Liver (tissue), 9 donors: Measurements from ENCODE around the gene CLCN1. TPM values are rescaled to one million over a fixed set of nuclear protein-coding genes. Genes with fewer than 3 reads are reported as not detected.

ENCODE experiments used
- DNase-seq: peaks from one replicate; pipeline ENCODE4 v3.0.0-alpha.2; 2017; ENCODE audit warnings: low spot score
- H3K27ac ChIP-seq, 2 donors: one replicate each; pipeline ENCODE4 v1.7.0; 2013; ENCODE audit warnings: inconsistent platforms in 2 of 2, low read length in 2 of 2, control low read depth in 1 of 2, low read depth in 1 of 2, mild to moderate bottlenecking in 1 of 2
- H3K27me3 ChIP-seq, 4 donors: one replicate each; pipeline versions ENCODE4 v1.6.1 to v1.7.0; 2013; ENCODE audit warnings: low read length in 3 of 4, inconsistent platforms in 1 of 4, mild to moderate bottlenecking in 1 of 4, moderate library complexity in 1 of 4; ENCODE audit not compliant: control insufficient read depth in 4 of 4, insufficient read depth in 4 of 4
- H3K36me3 ChIP-seq, 4 donors: one replicate each; pipeline versions ENCODE4 v1.6.1 to v1.7.0; 2013; ENCODE audit warnings: low read length in 3 of 4, mild to moderate bottlenecking in 3 of 4, low read depth in 1 of 4, moderate library complexity in 1 of 4; ENCODE audit not compliant: control insufficient read depth in 4 of 4, insufficient read depth in 3 of 4
- H3K4me1 ChIP-seq, 4 donors: one replicate each; pipeline versions ENCODE4 v1.6.1 to v1.7.0; 2013; ENCODE audit warnings: low read length in 3 of 4, mild to moderate bottlenecking in 3 of 4, moderate library complexity in 1 of 4; ENCODE audit not compliant: control insufficient read depth in 4 of 4, insufficient read depth in 4 of 4
- H3K4me3 ChIP-seq, 3 donors: one replicate each; pipeline versions ENCODE4 v1.6.1 to v1.7.0; 2013; ENCODE audit warnings: low read length in 3 of 3, control low read depth in 1 of 3, low read depth in 1 of 3, mild to moderate bottlenecking in 1 of 3
- H3K9ac ChIP-seq, 2 donors: one replicate each; pipeline ENCODE4 v1.7.0; 2013; ENCODE audit warnings: low read length in 2 of 2, mild to moderate bottlenecking in 2 of 2, moderate library complexity in 2 of 2, control low read depth in 1 of 2, low read depth in 1 of 2
- H3K9me3 ChIP-seq, 4 donors: one replicate each; pipeline versions ENCODE4 v1.6.1 to v1.7.0; 2013; ENCODE audit warnings: low read length in 3 of 4; ENCODE audit not compliant: control insufficient read depth in 4 of 4
- EGR1 ChIP-seq, 2 donors: IDR thresholded peaks; 2 replicates each; pipeline ENCODE4 v1.6.1; 2016 to 2018; ENCODE audit warnings: antibody characterized with exemption in 2 of 2, low read depth in 2 of 2
- FOXA2 ChIP-seq: IDR thresholded peaks from 2 replicates; pipeline ENCODE4 v1.6.1; 2016; ENCODE audit warnings: antibody characterized with exemption
- GABPA ChIP-seq, 2 donors: IDR thresholded peaks in 1 of 2; conservative IDR thresholded peaks in 1 of 2; 2 replicates each; pipeline ENCODE4 v1.6.1; 2016; ENCODE audit warnings: antibody characterized with exemption in 2 of 2, mild to moderate bottlenecking in 1 of 2, moderate library complexity in 1 of 2
- HNF4A ChIP-seq, 2 donors: conservative IDR thresholded peaks; 2 replicates each; pipeline ENCODE4 v1.6.1; 2016; ENCODE audit warnings: antibody characterized with exemption in 2 of 2, mild to moderate bottlenecking in 2 of 2
- HNF4G ChIP-seq: IDR thresholded peaks from 2 replicates; pipeline ENCODE4 v1.6.1; 2016; ENCODE audit warnings: antibody characterized with exemption
- JUND ChIP-seq, 2 donors: IDR thresholded peaks; 2 replicates each; pipeline ENCODE4 v1.6.1; 2016; ENCODE audit warnings: antibody characterized with exemption in 2 of 2
- NR2F2 ChIP-seq: IDR thresholded peaks from 2 replicates; pipeline ENCODE4 v1.6.1; 2016; ENCODE audit warnings: antibody characterized with exemption
- RAD21 ChIP-seq, 2 donors: IDR thresholded peaks; 2 replicates each; pipeline ENCODE4 v1.6.1; 2016; ENCODE audit warnings: antibody characterized with exemption in 2 of 2, mild to moderate bottlenecking in 2 of 2
- RXRA ChIP-seq, 2 donors: IDR thresholded peaks; 2 replicates each; pipeline ENCODE4 v1.6.1; 2017 to 2018; ENCODE audit warnings: antibody characterized with exemption in 2 of 2, mild to moderate bottlenecking in 1 of 2
- SP1 ChIP-seq: IDR thresholded peaks from 2 replicates; pipeline ENCODE4 v1.6.1; 2018; ENCODE audit warnings: antibody characterized with exemption, mild to moderate bottlenecking
- TAF1 ChIP-seq: conservative IDR thresholded peaks from 2 replicates; pipeline ENCODE4 v1.6.1; 2016; ENCODE audit warnings: antibody characterized with exemption, mild to moderate bottlenecking
- WGBS: extraction: QIAGEN DNeasy Blood & Tissue Kit; methylation state at CpG from one replicate; pipeline ENCODE4 v1.1.7; 2013; 5-methylcytosine and 5-hydroxymethylcytosine counted together
- polyA plus RNA-seq, 2 donors: library from polyadenylated mRNA; stranded (reverse) in 1 of 2; unstranded in 1 of 2; fragments of 200-250 nt in 1 of 2; fragments of >200 nt in 1 of 2; fragmentation: Nextera tagmentation in 1 of 2; extraction: Ambion mirVana in 1 of 2; gene quantifications; one replicate each; pipeline versions ENCODE4 v1.2.1 to v1.2.3, GENCODE V29; 2013 to 2015
- total RNA-seq, 2 donors: library from RNA; depleted of rRNA; stranded (reverse); fragments of >200 nt; gene quantifications; one replicate each; pipeline ENCODE4 v1.2.3, GENCODE V29; 2014
- TF ChIP-seq, protein P1 (sequence below): IDR thresholded peaks from 2 replicates; pipeline ENCODE4 v1.6.1; 2016; ENCODE audit warnings: antibody characterized with exemption
- TF ChIP-seq, protein P2 (sequence below): IDR thresholded peaks from 2 replicates; pipeline ENCODE4 v1.6.1; 2016; ENCODE audit warnings: antibody characterized with exemption
- TF ChIP-seq, protein P3 (sequence below): IDR thresholded peaks from 2 replicates; pipeline ENCODE4 v1.6.1; 2016; ENCODE audit warnings: antibody characterized with exemption, mild to moderate bottlenecking
- TF ChIP-seq, protein P4 (sequence below): fragments of 150-350 bp; IDR thresholded peaks from 2 replicates; pipeline ENCODE4 v1.5.1; 2017; ENCODE audit warnings: improper control_type of control experiment, low read depth, low read length; ENCODE audit not compliant: missing input control
- donor health status: healthy.
- donor health status: healthy.
- donor health status: healthy.
- donor health status: healthy.
- donor health status: healthy.

CLCN1 gene
- total and polyA plus RNA-seq, 4 donors = 0.01 to 0.08 TPM; not detected in 2

DNA sequence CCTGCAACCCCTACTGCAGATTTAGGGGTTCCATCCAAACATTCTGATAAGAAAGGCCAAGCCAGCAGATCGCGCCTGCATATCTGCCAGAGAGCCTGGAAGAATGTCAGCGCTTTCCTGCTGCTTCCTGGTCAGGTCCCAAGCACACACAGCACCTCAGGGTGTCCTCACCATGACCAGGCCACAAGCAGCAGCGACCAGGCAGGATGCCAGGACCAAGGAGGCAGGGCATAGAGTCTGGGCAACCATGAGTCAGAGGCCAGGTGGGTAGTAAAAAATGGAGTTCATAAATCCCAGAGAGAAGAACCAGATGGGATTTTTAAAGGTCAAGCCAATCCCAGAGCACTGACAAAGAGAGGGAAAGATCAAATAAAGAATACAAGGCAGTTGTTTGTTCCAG lies 52.1 kb downstream of the CLCN1 start (continued):
- TF ChIP-seq SP1 (no peak), TAF1 (no peak), FOXA2 (no peak), EGR1 (IDR thresholded peaks at IDR 0.05; ENCODE audit: low read depth in 2 of 2) (no peak), HNF4G (no peak), JUND (IDR thresholded peaks at IDR 0.05) (no peak), RXRA (IDR thresholded peaks at IDR 0.05) (no peak)

DNA sequence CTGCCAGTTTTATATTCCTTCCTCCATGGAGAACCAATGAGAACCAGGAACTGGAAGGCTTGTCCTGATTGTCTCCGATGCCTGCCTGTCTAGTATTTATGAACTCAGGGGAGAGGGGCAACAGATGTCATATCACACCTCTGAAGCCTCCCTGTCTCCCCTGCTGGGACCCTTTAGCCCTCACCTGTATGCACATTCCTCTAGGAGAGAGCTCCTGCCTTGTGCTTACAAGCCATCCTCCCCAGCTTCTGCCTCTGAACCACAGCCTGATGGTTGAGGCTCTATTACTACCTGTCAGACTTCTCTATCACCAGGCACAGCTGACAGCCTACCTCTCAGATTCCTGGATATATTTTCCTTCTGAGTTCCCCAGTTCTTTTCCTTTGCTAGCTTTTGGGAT lies 52.5 kb downstream of the CLCN1 start:
- Histone ChIP-seq H3K27ac (no peak overlapping the region), H3K4me3 (no peak overlapping the region), H3K36me3 (no peaks in the 10 kb centered on the region), H3K9ac (no peak overlapping the region), H3K4me1 (peaks cover 0 to 6% (median 3%) of the 10 kb centered on the region in 4 donors), H3K9me3 (no peaks in the 10 kb centered on the region), H3K27me3 (peaks cover 0 to 2% (median under 1%) of the 10 kb centered on the region in 4 donors)
- WGBS = 97% methylated on average over 1 of the region's 1 CpG
- DNase-seq = no peak
- TF ChIP-seq, protein P1, sequence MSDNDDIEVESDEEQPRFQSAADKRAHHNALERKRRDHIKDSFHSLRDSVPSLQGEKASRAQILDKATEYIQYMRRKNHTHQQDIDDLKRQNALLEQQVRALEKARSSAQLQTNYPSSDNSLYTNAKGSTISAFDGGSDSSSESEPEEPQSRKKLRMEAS = no peak
- no peak for TF ChIP-seq EGR1 (IDR thresholded peaks at IDR 0.05; ENCODE audit: low read depth in 2 of 2)
- TF ChIP-seq, protein P2, sequence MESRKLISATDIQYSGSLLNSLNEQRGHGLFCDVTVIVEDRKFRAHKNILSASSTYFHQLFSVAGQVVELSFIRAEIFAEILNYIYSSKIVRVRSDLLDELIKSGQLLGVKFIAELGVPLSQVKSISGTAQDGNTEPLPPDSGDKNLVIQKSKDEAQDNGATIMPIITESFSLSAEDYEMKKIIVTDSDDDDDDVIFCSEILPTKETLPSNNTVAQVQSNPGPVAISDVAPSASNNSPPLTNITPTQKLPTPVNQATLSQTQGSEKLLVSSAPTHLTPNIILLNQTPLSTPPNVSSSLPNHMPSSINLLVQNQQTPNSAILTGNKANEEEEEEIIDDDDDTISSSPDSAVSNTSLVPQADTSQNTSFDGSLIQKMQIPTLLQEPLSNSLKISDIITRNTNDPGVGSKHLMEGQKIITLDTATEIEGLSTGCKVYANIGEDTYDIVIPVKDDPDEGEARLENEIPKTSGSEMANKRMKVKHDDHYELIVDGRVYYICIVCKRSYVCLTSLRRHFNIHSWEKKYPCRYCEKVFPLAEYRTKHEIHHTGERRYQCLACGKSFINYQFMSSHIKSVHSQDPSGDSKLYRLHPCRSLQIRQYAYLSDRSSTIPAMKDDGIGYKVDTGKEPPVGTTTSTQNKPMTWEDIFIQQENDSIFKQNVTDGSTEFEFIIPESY = no peak

DNA sequence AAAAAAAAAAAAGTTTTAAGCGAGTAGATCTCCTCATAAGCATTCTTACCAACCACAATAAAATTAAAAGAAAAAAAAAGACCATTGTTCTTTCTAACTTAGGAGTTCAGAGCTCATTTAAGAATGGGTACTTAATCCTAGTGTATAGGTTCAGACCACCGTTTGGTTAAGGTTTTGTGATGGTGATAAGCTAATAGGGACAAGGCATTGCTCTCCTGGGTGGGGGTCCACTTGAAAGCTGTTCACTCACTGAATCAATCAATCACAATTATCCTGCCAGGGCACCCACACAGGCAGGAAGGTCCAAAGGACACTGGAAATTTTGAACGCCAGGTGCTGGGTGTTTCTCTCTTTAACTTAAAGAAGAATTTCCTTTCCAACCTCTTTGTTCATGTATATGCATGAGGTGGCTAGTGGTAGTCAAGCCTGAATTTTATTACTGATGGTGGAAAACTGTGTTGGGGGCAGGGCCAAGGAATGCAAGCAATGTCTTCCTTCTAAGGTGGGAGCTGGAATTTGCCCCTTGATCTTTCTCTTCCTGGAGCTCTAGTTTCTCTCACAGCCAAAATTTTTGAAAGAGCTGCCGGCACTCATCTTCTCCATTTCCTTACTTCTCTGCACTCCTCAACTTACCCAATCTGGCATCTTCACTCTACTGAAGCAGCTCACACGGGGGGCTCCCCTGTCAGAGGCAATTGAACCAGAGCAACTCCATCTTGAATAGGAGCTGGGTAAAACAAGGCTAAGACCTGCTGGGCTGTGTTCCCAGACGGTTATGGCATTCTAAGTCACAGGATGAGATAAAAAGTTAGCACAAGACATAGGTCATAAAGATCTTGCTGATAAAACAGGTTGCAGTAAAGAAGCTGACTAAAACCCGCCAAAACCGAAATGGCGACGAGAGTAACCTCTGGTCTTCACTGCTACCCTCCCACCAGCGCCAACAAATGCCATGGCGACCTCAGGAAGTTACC lies 54.1 kb downstream of the CLCN1 start:
- no peak overlapping the region for H3K4me3 ChIP-seq
- no peaks in the 10 kb centered on the region for H3K36me3 ChIP-seq
- H3K9ac ChIP-seq = no peak overlapping the region
- peaks cover 0 to 6% (median 3%) of the 10 kb centered on the region in 4 donors for H3K4me1 ChIP-seq
- WGBS = 76% methylated on average over 12 of the region's 12 CpGs
- H3K27me3 ChIP-seq = no peaks in the 10 kb centered on the region
- H3K9me3 ChIP-seq = no peaks in the 10 kb centered on the region
- H3K27ac ChIP-seq = no peak overlapping the region
- no peak for DNase-seq
- TF ChIP-seq NR2F2 (no peak), HNF4A (conservative IDR thresholded peaks at IDR 0.05) (peak; percentile 29 to 53)

DNA sequence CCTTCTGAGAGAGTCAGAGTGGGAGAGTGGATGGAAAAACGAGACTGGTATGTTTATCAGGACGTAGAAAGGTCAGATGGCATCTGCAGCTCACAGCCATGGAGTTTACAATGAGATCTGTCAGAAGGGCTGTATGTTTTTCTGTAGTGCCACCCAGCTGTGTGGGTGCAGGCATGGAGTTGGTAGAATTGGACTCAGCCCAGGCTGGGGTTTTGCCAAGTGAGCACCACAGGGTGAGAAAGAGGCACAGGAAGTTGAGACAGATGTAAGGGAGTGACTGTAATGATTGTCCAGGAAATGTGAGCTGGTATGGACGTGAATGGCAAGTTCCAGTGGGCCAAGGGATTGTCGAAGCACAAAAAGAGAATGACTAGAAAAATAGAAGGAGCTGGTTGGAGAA lies 56.2 kb downstream of the CLCN1 start:
- Histone ChIP-seq H3K27ac (no peak overlapping the region), H3K27me3 (no peaks in the 10 kb centered on the region), H3K36me3 (no peaks in the 10 kb centered on the region), H3K9ac (no peak overlapping the region), H3K4me3 (no peak overlapping the region), H3K9me3 (no peaks in the 10 kb centered on the region), H3K4me1 (peaks cover 0 to 6% (median 3%) of the 10 kb centered on the region in 4 donors)
- WGBS = 58% methylated on average over 4 of the region's 4 CpGs
- no peak for DNase-seq
- TF ChIP-seq JUND (IDR thresholded peaks at IDR 0.05) (no peak), EGR1 (IDR thresholded peaks at IDR 0.05; ENCODE audit: low read depth in 2 of 2) (no peak), RAD21 (IDR thresholded peaks at IDR 0.05) (peak in 1 of 2 donors; percentile 3), SP1 (no peak), HNF4A (conservative IDR thresholded peaks at IDR 0.05) (no peak), GABPA (IDR thresholded peaks at IDR 0.05 in 1 of 2, conservative IDR thresholded peaks at IDR 0.05 in 1 of 2) (no peak)
- TF ChIP-seq, protein P3, sequence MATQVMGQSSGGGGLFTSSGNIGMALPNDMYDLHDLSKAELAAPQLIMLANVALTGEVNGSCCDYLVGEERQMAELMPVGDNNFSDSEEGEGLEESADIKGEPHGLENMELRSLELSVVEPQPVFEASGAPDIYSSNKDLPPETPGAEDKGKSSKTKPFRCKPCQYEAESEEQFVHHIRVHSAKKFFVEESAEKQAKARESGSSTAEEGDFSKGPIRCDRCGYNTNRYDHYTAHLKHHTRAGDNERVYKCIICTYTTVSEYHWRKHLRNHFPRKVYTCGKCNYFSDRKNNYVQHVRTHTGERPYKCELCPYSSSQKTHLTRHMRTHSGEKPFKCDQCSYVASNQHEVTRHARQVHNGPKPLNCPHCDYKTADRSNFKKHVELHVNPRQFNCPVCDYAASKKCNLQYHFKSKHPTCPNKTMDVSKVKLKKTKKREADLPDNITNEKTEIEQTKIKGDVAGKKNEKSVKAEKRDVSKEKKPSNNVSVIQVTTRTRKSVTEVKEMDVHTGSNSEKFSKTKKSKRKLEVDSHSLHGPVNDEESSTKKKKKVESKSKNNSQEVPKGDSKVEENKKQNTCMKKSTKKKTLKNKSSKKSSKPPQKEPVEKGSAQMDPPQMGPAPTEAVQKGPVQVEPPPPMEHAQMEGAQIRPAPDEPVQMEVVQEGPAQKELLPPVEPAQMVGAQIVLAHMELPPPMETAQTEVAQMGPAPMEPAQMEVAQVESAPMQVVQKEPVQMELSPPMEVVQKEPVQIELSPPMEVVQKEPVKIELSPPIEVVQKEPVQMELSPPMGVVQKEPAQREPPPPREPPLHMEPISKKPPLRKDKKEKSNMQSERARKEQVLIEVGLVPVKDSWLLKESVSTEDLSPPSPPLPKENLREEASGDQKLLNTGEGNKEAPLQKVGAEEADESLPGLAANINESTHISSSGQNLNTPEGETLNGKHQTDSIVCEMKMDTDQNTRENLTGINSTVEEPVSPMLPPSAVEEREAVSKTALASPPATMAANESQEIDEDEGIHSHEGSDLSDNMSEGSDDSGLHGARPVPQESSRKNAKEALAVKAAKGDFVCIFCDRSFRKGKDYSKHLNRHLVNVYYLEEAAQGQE = no peak
- TF ChIP-seq, protein P4, sequence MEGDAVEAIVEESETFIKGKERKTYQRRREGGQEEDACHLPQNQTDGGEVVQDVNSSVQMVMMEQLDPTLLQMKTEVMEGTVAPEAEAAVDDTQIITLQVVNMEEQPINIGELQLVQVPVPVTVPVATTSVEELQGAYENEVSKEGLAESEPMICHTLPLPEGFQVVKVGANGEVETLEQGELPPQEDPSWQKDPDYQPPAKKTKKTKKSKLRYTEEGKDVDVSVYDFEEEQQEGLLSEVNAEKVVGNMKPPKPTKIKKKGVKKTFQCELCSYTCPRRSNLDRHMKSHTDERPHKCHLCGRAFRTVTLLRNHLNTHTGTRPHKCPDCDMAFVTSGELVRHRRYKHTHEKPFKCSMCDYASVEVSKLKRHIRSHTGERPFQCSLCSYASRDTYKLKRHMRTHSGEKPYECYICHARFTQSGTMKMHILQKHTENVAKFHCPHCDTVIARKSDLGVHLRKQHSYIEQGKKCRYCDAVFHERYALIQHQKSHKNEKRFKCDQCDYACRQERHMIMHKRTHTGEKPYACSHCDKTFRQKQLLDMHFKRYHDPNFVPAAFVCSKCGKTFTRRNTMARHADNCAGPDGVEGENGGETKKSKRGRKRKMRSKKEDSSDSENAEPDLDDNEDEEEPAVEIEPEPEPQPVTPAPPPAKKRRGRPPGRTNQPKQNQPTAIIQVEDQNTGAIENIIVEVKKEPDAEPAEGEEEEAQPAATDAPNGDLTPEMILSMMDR = no peak
